Mesendoderm (in vitro differentiated cells): Measurements from ENCODE around the gene PCGF2. TPM values are rescaled to one million over a fixed set of nuclear protein-coding genes. Genes with fewer than 3 reads are reported as not detected.

ENCODE experiments used
- DNase-seq: peaks from one replicate; pipeline ENCODE4 v3.0.0; 2013
- H2AK5ac ChIP-seq: 2 replicates; pipeline ENCODE4 v1.6.1; 2013; ENCODE audit warnings: low read length, inconsistent platforms
- H2BK120ac ChIP-seq: 2 replicates; pipeline ENCODE4 v1.6.1; 2013; ENCODE audit warnings: low read depth, mild to moderate bottlenecking, low read length, moderate library complexity, mixed read lengths
- H2BK15ac ChIP-seq: replicated peaks from 2 replicates; pipeline ENCODE4 v1.6.1; 2013; ENCODE audit warnings: low read depth, mild to moderate bottlenecking, moderate library complexity
- H2BK5ac ChIP-seq: 2 replicates; pipeline ENCODE4 v1.6.1; 2013; ENCODE audit warnings: low read length, inconsistent platforms
- H3K18ac ChIP-seq: 2 replicates; pipeline ENCODE4 v1.6.1; 2013; ENCODE audit warnings: mild to moderate bottlenecking, low read length, mixed read lengths
- H3K23ac ChIP-seq: one replicate; pipeline ENCODE4 v1.6.1; 2013; ENCODE audit warnings: low read length
- H3K27ac ChIP-seq: 2 replicates; pipeline ENCODE4 v1.5.1; 2013; ENCODE audit warnings: low read depth, mild to moderate bottlenecking, inconsistent platforms, low read length, moderate library complexity
- H3K27me3 ChIP-seq: 2 replicates; pipeline ENCODE4 v1.6.1; 2013; ENCODE audit warnings: low read length, control low read depth, mild to moderate bottlenecking, inconsistent platforms; ENCODE audit not compliant: insufficient read depth, poor library complexity
- H3K36me3 ChIP-seq: 2 replicates; pipeline ENCODE4 v1.6.1; 2013; ENCODE audit warnings: low read length, inconsistent platforms; ENCODE audit not compliant: control insufficient read depth, insufficient read depth
- H3K4ac ChIP-seq: one replicate; pipeline ENCODE4 v1.6.1; 2013; ENCODE audit warnings: low read depth, mild to moderate bottlenecking, low read length, moderate library complexity
- H3K4me1 ChIP-seq: 2 replicates; pipeline ENCODE4 v1.6.1; 2013; ENCODE audit warnings: low read depth, low read length, inconsistent platforms; ENCODE audit not compliant: control insufficient read depth
- H3K4me2 ChIP-seq: 2 replicates; pipeline ENCODE4 v1.6.1; 2013; ENCODE audit warnings: low read length
- H3K4me3 ChIP-seq: 2 replicates; pipeline ENCODE4 v1.5.1; 2013; ENCODE audit warnings: mild to moderate bottlenecking, low read length
- H3K56ac ChIP-seq: one replicate; pipeline ENCODE4 v1.6.1; 2013; ENCODE audit warnings: low read length
- H3K79me1 ChIP-seq: 2 replicates; pipeline ENCODE4 v1.6.1; 2013; ENCODE audit warnings: low read length, inconsistent platforms
- H3K79me2 ChIP-seq: 2 replicates; pipeline ENCODE4 v1.6.1; 2013; ENCODE audit warnings: mild to moderate bottlenecking, low read length; ENCODE audit not compliant: control insufficient read depth, insufficient read depth
- H3K9ac ChIP-seq: 2 replicates; pipeline ENCODE4 v1.6.1; 2013; ENCODE audit warnings: low read length, inconsistent platforms
- H4K5ac ChIP-seq: one replicate; pipeline ENCODE4 v1.6.1; 2013; ENCODE audit warnings: low read length
- H4K8ac ChIP-seq: one replicate; pipeline ENCODE4 v1.6.1; 2013; ENCODE audit warnings: low read depth, mild to moderate bottlenecking, control low read depth, low read length, moderate library complexity
- WGBS: extraction: QIAGEN DNeasy Blood & Tissue Kit; methylation state at CpG from one replicate; pipeline ENCODE4 v1.1.7; 2013; ENCODE audit warnings: low lambda C conversion rate, missing lambda C conversion rate; ENCODE audit not compliant: insufficient coverage; ENCODE audit errors: extremely low coverage; 5-methylcytosine and 5-hydroxymethylcytosine counted together
- polyA plus RNA-seq, 2 experiments: library from polyadenylated mRNA; stranded (reverse); fragments of 200-250 nt; gene quantifications; one replicate each; pipeline ENCODE4 v1.2.3, GENCODE V29; 2013

Gene PCGF2
- 56.1 TPM for polyA plus RNA-seq (2013, experiment 1 of 2)
- 55.8 TPM for polyA plus RNA-seq (2013, experiment 2 of 2)

DNA sequence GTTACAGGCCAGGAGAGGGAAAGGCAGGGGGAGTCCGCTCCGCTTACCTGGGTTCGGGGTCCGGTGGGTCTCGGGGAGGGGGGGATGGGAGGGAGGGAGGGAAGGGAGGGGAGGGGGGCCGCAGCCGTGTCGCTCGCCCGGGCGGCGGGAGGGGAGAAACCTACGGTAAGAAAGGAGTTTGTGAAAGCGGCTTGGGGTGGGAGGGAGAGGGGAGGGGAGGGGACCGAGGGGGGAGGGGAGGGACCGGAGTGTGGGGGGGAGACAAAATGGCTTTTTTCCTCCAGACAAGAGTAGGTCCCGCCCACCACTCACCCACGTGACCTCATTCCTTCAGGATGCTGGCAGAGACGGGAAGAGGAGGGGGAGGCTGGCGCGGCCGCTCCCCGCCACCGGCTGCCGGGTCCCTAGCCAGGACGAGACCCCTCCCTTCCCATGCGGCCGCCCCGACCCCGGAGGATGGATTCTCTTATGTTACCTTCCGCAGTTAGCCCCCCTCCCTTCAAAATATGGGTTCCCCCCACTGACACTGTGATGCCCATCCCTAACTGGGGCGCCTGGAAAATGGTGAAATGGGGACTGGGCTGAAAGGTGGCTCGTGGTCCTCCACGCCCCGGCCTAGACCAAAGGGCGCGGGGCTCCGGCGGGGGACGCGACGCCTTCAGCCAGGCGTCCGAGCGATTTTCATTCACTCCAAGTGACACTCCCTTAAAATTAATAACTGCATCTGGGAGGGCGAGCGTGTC is at the start of gene PCGF2:
Gene PCGF2 (minus strand): TSS at position 188 of the 743 bp plus-strand sequence. CDS start 7,934 bp downstream, outside the sequence.
- peaks cover 7% of the 10 kb centered on the region for H3K79me1 ChIP-seq
- H3K4me2 ChIP-seq = peak within 1 kb of the TSS; percentile 95
- H2BK15ac ChIP-seq = no peak within 1 kb of the TSS
- H3K27me3 ChIP-seq = no peaks in the 10 kb centered on the region
- peak within 1 kb of the TSS; percentile 91 for H3K27ac ChIP-seq
- peak within 1 kb of the TSS; percentile 97 for H2BK5ac ChIP-seq
- peak within 1 kb of the TSS; percentile 99 for H3K56ac ChIP-seq
- H4K8ac ChIP-seq = peak within 1 kb of the TSS; percentile 69
- H3K79me2 ChIP-seq = peaks cover 49% of the 10 kb centered on the region
- H2BK120ac ChIP-seq = peak within 1 kb of the TSS; percentile 74
- H2AK5ac ChIP-seq = peak within 1 kb of the TSS; percentile 71
- H3K23ac ChIP-seq = peak within 1 kb of the TSS; percentile 95
- WGBS = no CpG with 5 or more reads among the region's 47 CpGs
- H3K4ac ChIP-seq = peak within 1 kb of the TSS; percentile 98
- H3K36me3 ChIP-seq = no peaks in the 10 kb centered on the region
- H3K9ac ChIP-seq = peak within 1 kb of the TSS; percentile 98
- H3K4me3 ChIP-seq = peak within 1 kb of the TSS; percentile 94
- peak within 1 kb of the TSS; percentile 96 for H3K18ac ChIP-seq
- H4K5ac ChIP-seq = no peak within 1 kb of the TSS
- peak; percentile 98 for DNase-seq
- H3K4me1 ChIP-seq = peaks cover 22% of the 10 kb centered on the region

DNA sequence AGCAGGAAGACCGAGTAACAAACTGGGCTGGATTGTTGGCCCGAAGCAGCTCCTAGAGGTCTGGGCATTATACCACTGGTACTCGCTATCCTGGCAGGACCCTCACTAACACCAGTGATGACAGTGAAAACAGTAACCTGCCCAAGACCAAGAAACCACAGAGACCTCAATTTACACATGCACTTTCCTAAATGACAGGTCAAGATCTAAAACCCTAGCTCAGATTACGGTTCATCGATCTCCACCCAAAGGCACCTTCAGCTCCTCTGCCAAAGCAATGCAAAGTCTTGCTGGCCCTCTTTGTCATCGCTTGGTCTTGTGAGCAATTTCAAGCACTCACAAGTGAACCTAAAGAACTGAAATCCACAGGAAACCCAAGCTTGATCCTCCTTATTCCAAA is 49.7 kb upstream of the PCGF2 start:
- peaks cover 44% of the 10 kb centered on the region for H3K79me2 ChIP-seq
- H2AK5ac ChIP-seq = no peak overlapping the region
- H4K8ac ChIP-seq = no peak overlapping the region
- no peak for DNase-seq
- H3K79me1 ChIP-seq = peaks cover 21% of the 10 kb centered on the region
- no peak overlapping the region for H3K18ac ChIP-seq
- peak overlapping the region; percentile 89 for H3K9ac ChIP-seq
- H3K4me1 ChIP-seq = peaks cover 5% of the 10 kb centered on the region
- no CpG with 5 or more reads among the region's 6 CpGs for WGBS
- H3K56ac ChIP-seq = peak overlapping the region; percentile 100
- H2BK120ac ChIP-seq = no peak overlapping the region
- H3K4ac ChIP-seq = no peak overlapping the region
- peak overlapping the region; percentile 41 for H3K4me2 ChIP-seq
- no peak overlapping the region for H4K5ac ChIP-seq
- no peaks in the 10 kb centered on the region for H3K27me3 ChIP-seq
- H3K23ac ChIP-seq = peak overlapping the region; percentile 7
- no peak overlapping the region for H2BK5ac ChIP-seq
- H3K4me3 ChIP-seq = no peak overlapping the region
- H2BK15ac ChIP-seq = no peak overlapping the region
- no peak overlapping the region for H3K27ac ChIP-seq
- no peaks in the 10 kb centered on the region for H3K36me3 ChIP-seq

DNA sequence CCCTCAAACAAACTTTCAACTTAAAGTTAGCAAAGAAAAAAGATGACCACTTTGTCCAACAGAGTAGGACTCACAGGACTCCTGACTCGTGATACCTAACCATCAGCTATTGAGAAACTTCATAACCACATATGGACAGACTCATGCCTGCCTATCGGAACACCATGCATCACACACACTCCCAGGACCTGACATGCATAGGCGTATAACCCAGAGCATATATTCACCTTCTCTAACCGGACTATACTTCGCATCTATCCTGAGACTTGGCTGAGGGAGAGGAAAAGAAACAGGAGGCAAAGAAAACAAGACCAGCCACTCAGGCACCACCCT is 49.0 kb upstream of the PCGF2 start:
- H3K56ac ChIP-seq = no peak overlapping the region
- no peak overlapping the region for H3K18ac ChIP-seq
- no peak overlapping the region for H4K8ac ChIP-seq
- H3K27ac ChIP-seq = no peak overlapping the region
- no peak overlapping the region for H2BK5ac ChIP-seq
- no peak overlapping the region for H3K4me2 ChIP-seq
- no peaks in the 10 kb centered on the region for H3K27me3 ChIP-seq
- peaks cover 23% of the 10 kb centered on the region for H3K79me1 ChIP-seq
- H3K4me3 ChIP-seq = no peak overlapping the region
- peaks cover 5% of the 10 kb centered on the region for H3K4me1 ChIP-seq
- no peaks in the 10 kb centered on the region for H3K36me3 ChIP-seq
- no peak overlapping the region for H2BK15ac ChIP-seq
- no peak overlapping the region for H4K5ac ChIP-seq
- no peak overlapping the region for H3K23ac ChIP-seq
- H3K4ac ChIP-seq = no peak overlapping the region
- H2AK5ac ChIP-seq = no peak overlapping the region
- DNase-seq = no peak
- peaks cover 48% of the 10 kb centered on the region for H3K79me2 ChIP-seq
- peak overlapping the region; percentile 89 for H3K9ac ChIP-seq
- no peak overlapping the region for H2BK120ac ChIP-seq
- no CpG with 5 or more reads among the region's 5 CpGs for WGBS

DNA sequence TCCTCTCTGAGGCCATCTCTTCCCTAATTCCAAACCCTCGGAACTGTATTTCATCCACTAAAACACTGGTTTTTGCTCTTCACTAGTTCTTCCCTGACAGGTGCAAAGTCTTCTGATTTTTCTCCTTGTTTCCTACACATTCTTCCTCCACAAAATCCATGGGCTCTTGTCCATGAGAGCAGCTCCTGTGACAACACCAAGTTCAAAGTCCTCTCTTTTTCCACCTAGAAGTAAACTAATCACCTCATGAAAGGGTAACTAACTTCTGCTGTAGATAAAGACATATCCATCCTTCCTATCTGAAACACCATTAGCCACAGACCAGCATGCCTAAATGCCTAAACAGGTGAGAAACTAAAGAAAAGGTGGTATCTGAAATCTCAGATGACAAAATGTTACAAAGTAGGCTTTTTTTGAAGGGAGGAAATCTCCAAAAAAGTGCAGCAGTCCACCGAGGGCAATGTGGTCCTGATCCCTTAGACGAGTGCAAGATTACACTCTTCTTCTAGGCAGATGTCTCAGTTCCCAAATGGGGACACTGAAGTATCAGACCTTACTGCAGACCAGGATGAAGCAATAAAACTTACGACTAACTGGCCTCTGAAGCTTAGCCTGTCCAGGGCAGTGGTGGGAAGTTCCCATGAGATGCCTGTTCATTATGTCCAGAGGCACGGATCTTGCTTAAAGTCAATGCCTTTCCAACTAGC is 48.5 kb upstream of the PCGF2 start:
- no peak overlapping the region for H3K18ac ChIP-seq
- H3K9ac ChIP-seq = no peak overlapping the region
- H4K8ac ChIP-seq = no peak overlapping the region
- no peaks in the 10 kb centered on the region for H3K36me3 ChIP-seq
- no peak overlapping the region for H3K4me2 ChIP-seq
- no peak overlapping the region for H3K27ac ChIP-seq
- no peak overlapping the region for H4K5ac ChIP-seq
- peaks cover 48% of the 10 kb centered on the region for H3K79me2 ChIP-seq
- H3K4ac ChIP-seq = no peak overlapping the region
- no peak overlapping the region for H3K4me3 ChIP-seq
- no peak overlapping the region for H3K23ac ChIP-seq
- H3K56ac ChIP-seq = no peak overlapping the region
- no peak for DNase-seq
- no peaks in the 10 kb centered on the region for H3K27me3 ChIP-seq
- H2BK120ac ChIP-seq = no peak overlapping the region
- no peak overlapping the region for H2BK5ac ChIP-seq
- H2BK15ac ChIP-seq = no peak overlapping the region
- peaks cover 23% of the 10 kb centered on the region for H3K79me1 ChIP-seq
- H2AK5ac ChIP-seq = no peak overlapping the region
- WGBS = no CpG with 5 or more reads among the region's 5 CpGs
- peaks cover 5% of the 10 kb centered on the region for H3K4me1 ChIP-seq

DNA sequence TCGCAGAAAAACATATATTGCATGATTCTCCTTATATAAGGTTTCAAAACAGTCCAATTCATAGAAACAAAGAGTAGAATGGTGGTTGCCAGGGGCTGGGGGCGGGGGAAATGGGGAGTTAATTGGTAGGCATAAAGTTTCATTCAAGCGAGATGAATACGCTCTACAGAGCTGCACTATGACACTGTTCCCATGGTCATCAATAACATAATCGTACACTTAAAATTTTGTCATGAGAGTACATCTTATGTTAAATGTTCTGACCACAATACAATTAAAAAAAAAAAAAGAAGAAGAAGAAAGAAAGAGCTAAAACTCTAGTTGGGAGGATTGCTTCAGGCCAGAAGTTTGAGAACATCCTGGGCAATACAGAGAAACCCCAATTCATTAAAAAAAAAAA is 46.1 kb upstream of the PCGF2 start:
- Histone ChIP-seq H3K4me3 (no peak overlapping the region), H3K4me2 (no peak overlapping the region), H3K27ac (no peak overlapping the region), H4K5ac (no peak overlapping the region), H3K4ac (no peak overlapping the region), H3K79me2 (peaks cover 50% of the 10 kb centered on the region), H3K9ac (no peak overlapping the region), H3K36me3 (no peaks in the 10 kb centered on the region), H2AK5ac (no peak overlapping the region), H2BK15ac (no peak overlapping the region), H2BK5ac (no peak overlapping the region), H3K23ac (no peak overlapping the region), H3K18ac (no peak overlapping the region), H3K4me1 (peaks cover 9% of the 10 kb centered on the region), H4K8ac (no peak overlapping the region), H3K27me3 (no peaks in the 10 kb centered on the region), H3K79me1 (peaks cover 25% of the 10 kb centered on the region), H2BK120ac (no peak overlapping the region), H3K56ac (no peak overlapping the region)
- DNase-seq = no peak
- no CpG with 5 or more reads among the region's 5 CpGs for WGBS
